Measurements from ENCODE around the gene LCTL.

The LCTL gene

DNA sequence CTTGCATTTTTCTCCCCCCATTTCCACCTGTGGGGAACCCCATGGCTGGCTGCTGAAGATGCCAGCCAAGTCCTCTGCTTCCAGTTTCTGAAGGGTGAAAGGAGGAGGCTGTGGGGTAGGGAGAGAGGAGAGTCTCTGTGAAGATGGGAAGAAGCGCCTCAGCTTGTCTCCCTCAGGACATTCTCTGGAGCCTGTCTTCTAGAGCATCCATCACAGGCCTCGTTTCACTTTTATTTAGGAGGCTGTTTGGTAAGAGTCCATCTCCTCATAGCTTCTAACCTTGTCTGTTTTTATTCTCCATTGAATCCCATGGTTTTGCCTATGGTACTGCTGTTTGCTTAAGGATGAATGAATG lies 8.8 kb upstream of the LCTL start:
- CTCF ChIA-PET: interaction anchor here (2.6 kb wide), 1 partner anchor 9 kb away, joined by 10 read pairs; the partner anchor contains the start of gene LCTL
- DNase-seq (ENCODE audit: extremely low spot score): no peak
- TF ChIP-seq, protein P1, sequence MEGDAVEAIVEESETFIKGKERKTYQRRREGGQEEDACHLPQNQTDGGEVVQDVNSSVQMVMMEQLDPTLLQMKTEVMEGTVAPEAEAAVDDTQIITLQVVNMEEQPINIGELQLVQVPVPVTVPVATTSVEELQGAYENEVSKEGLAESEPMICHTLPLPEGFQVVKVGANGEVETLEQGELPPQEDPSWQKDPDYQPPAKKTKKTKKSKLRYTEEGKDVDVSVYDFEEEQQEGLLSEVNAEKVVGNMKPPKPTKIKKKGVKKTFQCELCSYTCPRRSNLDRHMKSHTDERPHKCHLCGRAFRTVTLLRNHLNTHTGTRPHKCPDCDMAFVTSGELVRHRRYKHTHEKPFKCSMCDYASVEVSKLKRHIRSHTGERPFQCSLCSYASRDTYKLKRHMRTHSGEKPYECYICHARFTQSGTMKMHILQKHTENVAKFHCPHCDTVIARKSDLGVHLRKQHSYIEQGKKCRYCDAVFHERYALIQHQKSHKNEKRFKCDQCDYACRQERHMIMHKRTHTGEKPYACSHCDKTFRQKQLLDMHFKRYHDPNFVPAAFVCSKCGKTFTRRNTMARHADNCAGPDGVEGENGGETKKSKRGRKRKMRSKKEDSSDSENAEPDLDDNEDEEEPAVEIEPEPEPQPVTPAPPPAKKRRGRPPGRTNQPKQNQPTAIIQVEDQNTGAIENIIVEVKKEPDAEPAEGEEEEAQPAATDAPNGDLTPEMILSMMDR (IDR thresholded peaks at IDR 0.05; ENCODE audit: control extremely low read depth, extremely low read depth, low read depth, missing control alignments): no peak
- POLR2A ChIA-PET: no interaction called here

DNA sequence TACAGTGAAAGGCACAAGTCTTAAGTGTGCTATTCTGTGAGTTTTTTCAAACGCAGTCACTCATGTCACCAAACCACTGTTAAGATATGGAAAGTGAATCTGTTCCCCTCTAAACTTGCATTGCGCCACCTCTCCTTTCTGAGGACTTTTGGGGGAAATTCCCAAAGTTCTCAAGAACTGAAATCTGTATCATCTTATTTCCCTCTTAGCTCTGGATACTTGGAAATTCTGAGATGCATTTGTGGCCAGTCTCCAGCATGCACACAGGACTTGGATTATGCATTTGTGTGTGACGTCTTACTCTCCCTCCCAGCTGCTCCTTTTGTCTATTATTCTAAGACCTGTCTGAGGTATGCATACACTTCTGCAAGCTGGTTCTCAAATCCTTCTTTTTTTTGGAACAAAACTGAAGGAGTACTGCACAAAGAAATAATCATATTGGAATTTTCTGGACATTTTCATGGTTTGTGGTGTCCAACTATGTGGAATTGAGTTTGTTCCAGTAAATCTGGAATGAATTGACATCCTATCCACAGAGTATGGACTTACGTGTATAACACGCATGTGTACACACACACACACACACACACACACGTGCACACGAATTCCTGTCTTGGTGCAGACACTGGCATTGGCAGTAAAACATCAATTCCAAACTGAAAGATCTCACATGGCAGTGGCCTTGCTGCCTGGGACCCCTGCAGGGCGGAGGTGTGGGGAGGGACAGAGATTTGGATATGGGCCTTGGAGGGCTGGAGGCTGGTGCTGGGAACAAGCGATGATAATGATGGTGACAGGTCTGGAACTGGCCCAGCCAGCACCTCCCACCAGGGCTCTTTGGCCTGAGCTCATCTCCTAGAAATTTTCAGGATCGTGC lies 8.2 kb upstream of the LCTL start:
- ChIA-PET CTCF (interaction anchor here (2.6 kb wide), 1 partner anchor 8 kb away, joined by 10 read pairs; the partner anchor contains the start of gene LCTL), POLR2A (no interaction called here)
- no peak for DNase-seq (ENCODE audit: extremely low spot score)
- TF ChIP-seq, protein P1 (IDR thresholded peaks at IDR 0.05; ENCODE audit: control extremely low read depth, extremely low read depth, low read depth, missing control alignments): no peak

DNA sequence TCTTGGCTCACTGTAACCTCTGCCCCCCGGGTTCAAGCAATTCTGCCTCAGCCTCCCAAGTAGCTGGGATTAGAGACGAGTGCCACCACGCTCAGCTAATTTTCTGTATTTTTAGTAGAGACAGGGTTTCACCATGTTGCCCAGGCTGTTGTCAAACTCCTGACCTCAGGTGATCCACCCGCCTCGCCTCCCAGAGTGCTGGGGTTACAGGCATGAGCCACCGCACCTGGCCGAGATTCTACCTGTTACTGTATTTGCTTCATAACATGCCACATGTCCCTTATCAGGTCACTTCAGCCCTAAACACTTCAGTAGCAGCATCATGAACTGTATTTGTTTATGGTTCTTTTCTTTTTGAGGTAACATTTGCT lies 7.5 kb upstream of the LCTL start:
- TF ChIP-seq, protein P1 (IDR thresholded peaks at IDR 0.05; ENCODE audit: control extremely low read depth, extremely low read depth, low read depth, missing control alignments): no peak
- CTCF ChIA-PET: no interaction called here
- DNase-seq (ENCODE audit: extremely low spot score): no peak
- POLR2A ChIA-PET: no interaction called here

DNA sequence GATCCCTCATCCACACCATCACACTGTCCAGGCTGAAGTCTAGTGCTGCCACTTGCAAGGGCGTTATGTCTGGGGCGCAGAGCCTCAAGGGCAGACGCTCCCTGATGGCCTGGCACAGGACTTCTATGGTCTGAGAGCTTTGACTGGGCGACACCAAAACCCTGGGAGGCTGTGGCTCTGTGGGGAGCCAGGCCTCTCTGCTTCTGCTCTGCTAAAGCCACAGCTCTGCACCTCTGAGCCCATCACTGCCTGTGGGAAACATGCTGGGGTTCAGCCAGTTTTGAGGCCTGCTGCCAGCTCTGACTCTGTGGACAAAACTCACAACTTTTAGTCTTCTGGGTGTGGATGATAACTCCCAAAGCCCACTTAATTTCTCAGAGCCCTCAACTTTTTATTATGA lies 6.3 kb upstream of the LCTL start:
- CTCF ChIA-PET: interaction anchor here (1.0 kb wide), 1 partner anchor 36 kb away, joined by 3 read pairs; no protein-coding TSS in a partner anchor
- POLR2A ChIA-PET: interaction anchor here (0.6 kb wide), 1 partner anchor 398 kb away, joined by 4 read pairs; no protein-coding TSS in a partner anchor
- TF ChIP-seq, protein P1 (IDR thresholded peaks at IDR 0.05; ENCODE audit: control extremely low read depth, extremely low read depth, low read depth, missing control alignments): no peak
- DNase-seq (ENCODE audit: extremely low spot score): no peak

DNA sequence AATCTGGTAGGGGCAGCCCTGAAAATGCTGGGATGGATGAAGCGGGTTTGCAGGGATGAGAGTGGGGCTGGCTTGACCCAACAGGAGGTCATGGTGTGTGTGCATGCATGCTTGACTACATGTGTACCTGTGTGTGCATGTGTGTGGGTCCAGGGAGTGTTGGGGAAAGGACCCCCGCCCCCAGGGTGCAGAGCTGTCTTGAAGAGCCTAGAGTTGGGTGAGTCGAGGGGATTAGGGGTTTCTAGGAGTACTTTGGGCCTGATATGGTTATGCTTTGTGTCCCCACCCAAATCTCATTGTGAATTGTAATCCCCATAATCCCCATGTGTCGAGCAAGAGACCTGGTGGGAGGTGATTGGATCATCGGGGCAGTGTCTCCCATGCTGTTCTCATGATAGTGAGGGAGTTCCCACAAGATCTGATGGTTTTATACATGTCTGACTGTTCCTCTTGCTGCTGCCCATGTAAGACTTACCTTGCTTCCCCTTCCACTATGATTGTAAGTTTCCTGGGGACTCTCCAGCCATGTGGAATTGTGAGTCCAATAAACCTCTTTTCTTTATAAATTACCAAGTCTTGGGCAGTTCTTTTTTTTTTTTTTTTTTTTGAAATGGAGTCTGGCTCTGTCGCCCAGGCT lies 5.2 kb upstream of the LCTL start:
- no peak for DNase-seq (ENCODE audit: extremely low spot score)
- CTCF ChIA-PET: interaction anchor here (1.0 kb wide), 1 partner anchor 37 kb away, joined by 3 read pairs; no protein-coding TSS in a partner anchor
- TF ChIP-seq, protein P1 (IDR thresholded peaks at IDR 0.05; ENCODE audit: control extremely low read depth, extremely low read depth, low read depth, missing control alignments): no peak
- POLR2A ChIA-PET: no interaction called here

DNA sequence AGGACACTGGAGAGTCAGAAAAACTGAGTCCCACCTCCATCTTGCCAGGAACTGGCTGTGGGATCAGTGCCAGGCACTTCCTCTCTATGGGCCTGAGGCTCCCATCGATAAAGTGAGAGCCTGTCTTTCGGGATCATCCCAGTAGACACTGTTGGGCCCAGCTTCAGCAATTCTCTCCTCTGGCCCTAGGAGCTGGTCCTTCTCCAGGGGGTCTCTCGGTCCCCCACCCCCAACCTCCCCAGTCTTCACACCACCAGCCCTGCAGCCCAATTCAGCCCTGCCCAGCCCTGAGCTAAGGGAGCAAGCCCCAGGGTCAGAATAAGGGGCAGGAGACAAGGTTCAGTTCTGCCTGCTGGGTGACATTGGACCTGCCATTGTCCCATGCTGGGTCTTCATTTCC lies 4.5 kb upstream of the LCTL start:
- no peak for DNase-seq (ENCODE audit: extremely low spot score)
- ChIA-PET CTCF (no interaction called here), POLR2A (no interaction called here)

More for the DNA sequence above, 4.5 kb upstream of the LCTL start:
- TF ChIP-seq, protein P1 (IDR thresholded peaks at IDR 0.05; ENCODE audit: control extremely low read depth, extremely low read depth, low read depth, missing control alignments): no peak

Data from GM10248 (cell line).